Fibroblast of lung (primary cell): ENCODE measurements around the gene CCDC89. TPM values are rescaled to one million over a fixed set of nuclear protein-coding genes. Genes with fewer than 3 reads are reported as not detected.
"Not testable (repeated sequence)": the region's sequence is repeated elsewhere in the genome, so short reads cannot be mapped to it uniquely, and the experiment has no call there.

Experiments used
- DNase-seq, 2 donors: peaks; one replicate each; pipeline versions ENCODE4 v3.0.0 to v3.0.0-alpha.2; 2010; ENCODE audit warnings: low read depth in 2 of 2
- H2AFZ ChIP-seq: 2 replicates; pipeline ENCODE4 v1.5.1; 2012; ENCODE audit warnings: low read length, control low read depth, inconsistent platforms
- H3K27ac ChIP-seq: 2 replicates; pipeline ENCODE4 v1.5.1; 2011; ENCODE audit warnings: low read length, control low read depth; ENCODE audit not compliant: insufficient read depth
- H3K27me3 ChIP-seq: 2 replicates; pipeline ENCODE4 v1.5.1; 2011; ENCODE audit warnings: mild to moderate bottlenecking, low read length; ENCODE audit not compliant: control insufficient read depth, insufficient read depth
- H3K36me3 ChIP-seq: 2 replicates; pipeline ENCODE4 v1.5.1; 2011; ENCODE audit warnings: low read length; ENCODE audit not compliant: control insufficient read depth, insufficient read depth
- H3K4me1 ChIP-seq: 2 replicates; pipeline ENCODE4 v1.5.1; 2011; ENCODE audit warnings: low read length; ENCODE audit not compliant: control insufficient read depth, insufficient read depth; ENCODE audit errors: extremely low read depth
- H3K4me2 ChIP-seq: 2 replicates; pipeline ENCODE4 v1.5.1; 2011; ENCODE audit warnings: low read length, control low read depth; ENCODE audit not compliant: insufficient read depth; ENCODE audit errors: extremely low read depth
- H3K4me3 ChIP-seq, 4 experiments: fragments of 200-600 bp in 1 of 4; sonication (generic) in 1 of 4; replicated peaks in 1 of 4; 2 replicates each; pipeline ENCODE4 v1.5.1; 2011 to 2016; ENCODE audit warnings: low read length in 4 of 4, low read depth in 3 of 4, mild to moderate bottlenecking in 3 of 4, control low read depth in 2 of 4, inconsistent platforms in 1 of 4, mixed read lengths in 1 of 4; ENCODE audit not compliant: insufficient read depth in 1 of 4; ENCODE audit errors: control extremely low read depth in 1 of 4
- H3K79me2 ChIP-seq: 2 replicates; pipeline ENCODE4 v1.5.1; 2012; ENCODE audit warnings: mild to moderate bottlenecking, low read length, inconsistent platforms; ENCODE audit not compliant: control insufficient read depth, insufficient read depth
- H3K9ac ChIP-seq: 2 replicates; pipeline ENCODE4 v1.5.1; 2011; ENCODE audit warnings: mild to moderate bottlenecking, low read length, control low read depth; ENCODE audit not compliant: insufficient read depth
- H3K9me3 ChIP-seq: 2 replicates; pipeline ENCODE4 v1.5.1; 2012; ENCODE audit warnings: low read depth, low read length; ENCODE audit not compliant: control insufficient read depth, insufficient read depth
- H4K20me1 ChIP-seq: 2 replicates; pipeline ENCODE4 v1.5.1; 2011; ENCODE audit warnings: low read length; ENCODE audit not compliant: control insufficient read depth, insufficient read depth; ENCODE audit errors: extremely low read depth
- EZH2 ChIP-seq: IDR thresholded peaks from 2 replicates; pipeline ENCODE4 v1.5.1; 2012; ENCODE audit warnings: low read length, control low read depth, mild to moderate bottlenecking; ENCODE audit errors: missing control alignments
- polyA plus RNA-seq, 2 donors: library from polyadenylated mRNA; depleted of rRNA in 1 of 2; stranded (reverse) in 1 of 2; unstranded in 1 of 2; fragments of >200 nt; gene quantifications; 2 replicates each; pipeline ENCODE4 v1.2.1, GENCODE V29; 2011 to 2012; ENCODE audit warnings: missing spikeins in 1 of 2
- total RNA-seq: library from RNA; depleted of rRNA; stranded (reverse); fragments of >200 nt; gene quantifications from 2 replicates; pipeline ENCODE4 v1.2.1, GENCODE V29; 2014
- TF ChIP-seq, protein P1 (sequence below), 2 donors: IDR thresholded peaks in 1 of 2; conservative IDR thresholded peaks in 1 of 2; 1 replicate in 1 of 2; 2 replicates in 1 of 2; pipeline ENCODE4 v1.5.1; 2011 to 2012; ENCODE audit warnings: low read length in 2 of 2, control low read depth in 1 of 2, inconsistent platforms in 1 of 2, low read depth in 1 of 2, mild to moderate bottlenecking in 1 of 2

CCDC89 gene
- total and polyA plus RNA-seq, 2 donors (not counting 1 experiment from before 2014, with no cell fraction given), result 2.3 to 4.1 TPM

DNA sequence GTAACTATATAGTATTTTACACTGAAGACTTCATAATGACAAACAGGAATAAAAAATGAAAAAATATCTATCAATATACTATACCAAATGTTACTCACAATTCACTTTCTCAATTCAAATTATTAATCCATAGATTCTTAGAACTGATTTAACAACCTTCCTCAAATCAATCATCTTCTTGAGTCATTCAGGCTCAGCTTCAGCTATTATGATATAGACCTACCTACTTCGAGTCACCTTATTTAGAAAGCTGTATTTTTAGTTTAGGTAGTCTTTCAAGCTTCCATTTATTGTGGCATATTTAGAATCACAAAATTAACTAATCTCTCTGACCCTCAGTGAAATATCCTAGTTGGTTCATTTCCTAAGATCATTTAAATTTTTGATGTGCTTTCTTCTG, 29.2 kb downstream of the CCDC89 start:
- no peaks in the 10 kb centered on the region for H3K27me3 ChIP-seq
- no peak overlapping the region for H3K4me3 ChIP-seq
- H3K4me2 ChIP-seq, result no peak overlapping the region
- H3K27ac ChIP-seq, result no peak overlapping the region
- peaks cover 4% of the 10 kb centered on the region for H3K36me3 ChIP-seq
- TF ChIP-seq, protein P1, sequence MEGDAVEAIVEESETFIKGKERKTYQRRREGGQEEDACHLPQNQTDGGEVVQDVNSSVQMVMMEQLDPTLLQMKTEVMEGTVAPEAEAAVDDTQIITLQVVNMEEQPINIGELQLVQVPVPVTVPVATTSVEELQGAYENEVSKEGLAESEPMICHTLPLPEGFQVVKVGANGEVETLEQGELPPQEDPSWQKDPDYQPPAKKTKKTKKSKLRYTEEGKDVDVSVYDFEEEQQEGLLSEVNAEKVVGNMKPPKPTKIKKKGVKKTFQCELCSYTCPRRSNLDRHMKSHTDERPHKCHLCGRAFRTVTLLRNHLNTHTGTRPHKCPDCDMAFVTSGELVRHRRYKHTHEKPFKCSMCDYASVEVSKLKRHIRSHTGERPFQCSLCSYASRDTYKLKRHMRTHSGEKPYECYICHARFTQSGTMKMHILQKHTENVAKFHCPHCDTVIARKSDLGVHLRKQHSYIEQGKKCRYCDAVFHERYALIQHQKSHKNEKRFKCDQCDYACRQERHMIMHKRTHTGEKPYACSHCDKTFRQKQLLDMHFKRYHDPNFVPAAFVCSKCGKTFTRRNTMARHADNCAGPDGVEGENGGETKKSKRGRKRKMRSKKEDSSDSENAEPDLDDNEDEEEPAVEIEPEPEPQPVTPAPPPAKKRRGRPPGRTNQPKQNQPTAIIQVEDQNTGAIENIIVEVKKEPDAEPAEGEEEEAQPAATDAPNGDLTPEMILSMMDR (conservative IDR thresholded peaks at IDR 0.05 in 1 of 2, IDR thresholded peaks at IDR 0.05 in 1 of 2; ENCODE audit: low read depth in 1 of 2, low read length in 2 of 2), result no peak
- TF ChIP-seq EZH2, result no peak
- peaks cover 48% of the 10 kb centered on the region for H3K79me2 ChIP-seq
- no peak overlapping the region for H2AFZ ChIP-seq
- DNase-seq, result no peak
- H3K4me1 ChIP-seq, result peaks cover 4% of the 10 kb centered on the region
- no peak overlapping the region for H3K9ac ChIP-seq
- no peaks in the 10 kb centered on the region for H3K9me3 ChIP-seq
- no peaks in the 10 kb centered on the region for H4K20me1 ChIP-seq

DNA sequence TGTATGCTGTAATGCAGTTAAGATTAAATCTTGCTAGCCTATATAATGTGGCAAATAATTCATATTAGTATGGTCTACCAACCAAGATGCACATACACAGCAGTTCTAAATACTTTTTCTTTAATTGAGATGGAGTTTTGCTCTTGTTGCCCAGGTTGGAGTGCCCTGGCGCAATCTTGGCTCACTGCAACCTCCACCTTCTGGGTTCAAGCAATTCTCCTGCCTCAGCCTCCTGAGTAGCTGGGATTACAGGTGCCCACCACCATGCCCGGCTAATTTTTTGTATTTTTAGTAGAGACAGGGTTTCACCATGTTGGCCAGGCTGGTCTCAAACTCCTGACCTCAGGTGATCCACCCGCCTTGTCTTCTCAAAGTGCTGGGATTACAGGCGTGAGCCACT, 31.7 kb downstream of the CCDC89 start:
- H3K79me2 ChIP-seq, result peaks cover 28% of the 10 kb centered on the region
- not testable (repeated sequence) for H3K9ac ChIP-seq, H3K4me3 ChIP-seq, H3K9me3 ChIP-seq, H3K4me2 ChIP-seq, H3K27ac ChIP-seq, DNase-seq, H3K4me1 ChIP-seq, H3K36me3 ChIP-seq, H4K20me1 ChIP-seq, H3K27me3 ChIP-seq, H2AFZ ChIP-seq

DNA sequence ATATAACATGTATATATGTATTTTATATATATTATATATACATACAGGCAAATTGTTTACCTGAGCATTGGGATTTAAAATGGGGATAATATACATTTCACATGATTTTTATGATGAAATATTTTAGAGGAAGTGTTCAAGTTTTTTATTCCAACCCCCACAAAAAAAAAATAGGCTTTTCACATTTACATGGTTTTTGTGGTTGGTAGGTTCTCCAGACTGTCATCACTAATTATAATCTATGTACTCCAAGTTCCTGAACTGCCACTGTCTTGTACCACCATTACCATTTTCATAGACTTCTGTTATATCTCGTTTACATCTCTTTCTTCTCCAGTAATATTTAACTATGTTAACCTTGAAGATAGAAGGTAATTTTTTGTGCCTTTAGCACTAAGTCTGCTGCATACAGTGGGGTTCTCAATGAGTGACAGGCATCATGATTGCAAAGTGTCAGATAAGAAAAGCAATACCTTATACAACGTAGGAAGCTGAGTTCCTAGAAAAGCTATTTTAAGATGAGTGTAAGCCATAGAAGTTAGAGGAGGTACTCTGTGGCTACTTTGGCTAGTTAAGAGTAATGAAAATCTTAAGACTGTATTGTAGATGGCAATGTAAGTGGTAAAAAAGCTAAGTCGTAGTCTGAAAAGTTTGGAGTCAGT, 33.1 kb downstream of the CCDC89 start:
- no peak overlapping the region for H3K9ac ChIP-seq
- H3K4me2 ChIP-seq, result no peak overlapping the region
- no peaks in the 10 kb centered on the region for H3K4me1 ChIP-seq
- H3K79me2 ChIP-seq, result peaks cover 22% of the 10 kb centered on the region
- no peak overlapping the region for H3K27ac ChIP-seq
- no peaks in the 10 kb centered on the region for H3K27me3 ChIP-seq
- no peaks in the 10 kb centered on the region for H3K9me3 ChIP-seq
- H2AFZ ChIP-seq, result no peak overlapping the region
- TF ChIP-seq EZH2, result no peak
- TF ChIP-seq, protein P1 (conservative IDR thresholded peaks at IDR 0.05 in 1 of 2, IDR thresholded peaks at IDR 0.05 in 1 of 2; ENCODE audit: low read depth in 1 of 2, low read length in 2 of 2), result no peak
- no peak for DNase-seq
- H3K4me3 ChIP-seq, result no peak overlapping the region
- no peaks in the 10 kb centered on the region for H4K20me1 ChIP-seq
- peaks cover 4% of the 10 kb centered on the region for H3K36me3 ChIP-seq
